ENCODE results near the gene CYP26B1.
"Not testable (repeated sequence)": the region's sequence is repeated elsewhere in the genome, so short reads cannot be mapped to it uniquely, and the experiment has no call there.

Gene CYP26B1

DNA sequence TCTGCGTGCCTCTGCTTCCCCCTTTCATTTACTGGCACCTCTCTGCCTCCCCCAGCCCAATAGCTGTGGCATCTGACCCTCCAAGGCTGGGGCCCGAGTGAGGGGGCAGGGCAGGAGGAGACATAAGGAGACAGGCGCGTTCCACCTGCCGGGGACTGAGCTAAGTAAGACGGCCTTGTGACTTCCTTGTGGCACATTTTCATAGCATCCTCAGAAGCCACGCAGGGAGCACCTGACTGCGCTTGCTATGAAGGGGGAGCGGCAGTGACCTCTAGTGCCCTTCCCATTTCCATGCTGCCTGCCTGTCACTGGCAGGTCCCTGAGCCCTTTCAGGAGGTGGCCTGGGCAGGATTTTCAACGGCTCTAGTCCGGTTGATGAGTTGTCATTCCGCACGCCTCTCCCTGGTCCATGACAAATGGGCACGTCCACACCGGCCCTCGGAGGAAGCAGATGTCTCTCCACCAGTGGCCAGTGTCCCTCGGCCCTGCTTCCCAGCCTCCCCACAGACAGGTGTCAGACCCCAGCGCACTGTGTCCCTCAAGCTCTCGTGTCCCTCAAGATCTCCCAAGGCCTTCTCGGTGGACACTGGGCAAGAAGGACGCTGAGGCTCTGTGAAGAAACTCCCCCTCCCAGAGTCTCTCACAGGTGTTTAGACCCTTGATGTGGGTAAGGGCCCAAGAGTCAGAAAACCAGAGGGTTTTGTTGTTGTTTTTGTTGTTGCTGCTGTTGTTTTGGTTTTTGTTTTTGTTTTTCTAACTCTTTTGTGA lies 42.7 kb downstream of the CYP26B1 start:
- DNase-seq: no peak

DNA sequence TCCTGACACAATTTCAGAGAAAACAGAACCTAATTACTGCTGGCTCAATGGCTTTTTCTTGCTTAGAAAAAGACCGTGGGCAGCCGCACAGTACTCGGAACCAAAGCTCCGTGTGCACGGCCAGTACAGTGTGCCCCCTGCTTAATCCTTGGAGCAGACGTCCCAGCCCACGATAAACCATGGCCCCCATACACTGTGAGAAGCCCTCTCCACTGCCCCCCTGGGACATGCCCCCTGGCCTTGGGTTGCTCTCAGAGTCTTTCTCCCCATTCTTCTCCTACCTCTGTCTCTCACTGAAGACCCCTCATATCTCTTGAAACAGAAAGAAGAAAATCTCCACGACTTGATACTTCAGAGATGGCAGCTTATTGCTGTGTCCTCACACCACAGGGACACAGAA lies 44.0 kb downstream of the CYP26B1 start:
- DNase-seq: no peak

DNA sequence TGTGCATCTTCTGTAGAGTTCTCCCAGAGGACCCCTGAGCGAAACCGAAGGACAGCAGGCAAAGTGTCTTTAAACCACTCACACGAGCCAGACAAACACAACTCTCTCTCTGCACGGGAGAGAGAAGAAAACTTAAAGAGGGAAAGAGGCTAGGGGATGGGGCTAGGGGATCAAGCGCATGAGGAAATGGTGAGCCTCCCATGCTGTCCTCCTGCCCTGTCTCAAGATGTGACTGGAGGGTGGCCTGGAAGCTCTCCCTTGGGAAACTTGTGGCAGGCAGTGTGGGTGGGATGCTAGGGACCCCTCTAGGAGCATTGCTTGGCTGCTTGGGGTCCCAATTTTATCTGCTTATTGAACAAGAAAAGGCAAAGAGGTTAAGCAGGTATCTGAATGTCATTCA lies 44.5 kb downstream of the CYP26B1 start:
- DNase-seq: no peak

DNA sequence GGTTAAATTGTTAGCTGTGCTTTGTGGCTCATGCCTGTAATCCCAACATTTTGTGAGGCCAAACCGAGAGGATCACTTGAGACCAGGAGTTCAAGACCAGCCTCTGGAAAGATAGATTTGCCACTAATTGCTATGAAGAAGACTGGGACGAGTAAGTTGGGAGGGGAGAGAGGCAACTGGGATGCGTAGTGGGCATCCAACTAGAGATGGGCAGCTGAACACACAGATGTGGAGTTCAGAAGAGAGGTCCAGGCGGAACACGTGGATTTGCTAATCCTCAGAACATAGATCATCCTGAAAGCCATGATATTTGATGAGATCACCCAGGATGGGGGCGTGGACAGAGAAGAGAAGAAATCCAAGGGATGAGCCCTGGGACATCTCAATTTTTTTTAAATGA lies 48.7 kb downstream of the CYP26B1 start:
- no peak for DNase-seq

DNA sequence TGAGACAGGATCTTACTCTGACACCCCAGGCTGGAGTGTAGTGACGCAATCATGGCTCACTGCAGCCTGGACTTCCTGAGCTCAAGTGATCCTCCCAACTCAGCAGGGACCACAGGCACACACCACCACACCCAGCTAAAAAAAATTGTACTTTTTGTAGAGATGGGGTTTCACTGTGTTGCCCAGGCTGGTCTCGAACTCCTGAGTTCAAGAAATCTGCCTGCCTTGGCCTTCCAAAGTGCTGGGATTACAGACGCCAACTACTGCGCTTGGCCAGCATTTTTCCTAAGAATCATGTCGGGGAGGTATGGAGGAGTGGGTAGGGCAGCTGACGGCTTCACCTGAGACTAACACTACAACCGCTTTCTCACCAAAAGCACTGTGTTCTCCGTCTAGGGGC lies 50.4 kb downstream of the CYP26B1 start:
- no peak for DNase-seq

DNA sequence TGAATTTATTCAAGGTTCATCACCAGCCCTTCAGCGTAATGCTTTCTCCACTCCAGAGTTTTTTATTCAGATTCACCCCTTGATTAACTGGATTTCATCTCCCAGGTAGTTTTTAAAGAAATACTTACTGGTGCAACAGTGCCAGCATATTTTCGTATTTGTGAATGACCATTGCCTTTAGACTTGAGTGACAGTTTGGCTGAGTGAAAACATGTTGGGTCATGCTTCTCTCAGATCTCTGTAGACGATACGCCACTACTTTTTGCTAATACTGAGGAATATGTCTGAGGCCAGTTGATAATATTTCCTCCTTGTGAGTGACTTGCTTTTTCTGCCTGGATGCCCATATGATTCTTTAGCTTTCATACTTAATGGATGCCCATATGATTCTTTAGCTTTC lies 51.5 kb downstream of the CYP26B1 start:
- DNase-seq: no peak

DNA sequence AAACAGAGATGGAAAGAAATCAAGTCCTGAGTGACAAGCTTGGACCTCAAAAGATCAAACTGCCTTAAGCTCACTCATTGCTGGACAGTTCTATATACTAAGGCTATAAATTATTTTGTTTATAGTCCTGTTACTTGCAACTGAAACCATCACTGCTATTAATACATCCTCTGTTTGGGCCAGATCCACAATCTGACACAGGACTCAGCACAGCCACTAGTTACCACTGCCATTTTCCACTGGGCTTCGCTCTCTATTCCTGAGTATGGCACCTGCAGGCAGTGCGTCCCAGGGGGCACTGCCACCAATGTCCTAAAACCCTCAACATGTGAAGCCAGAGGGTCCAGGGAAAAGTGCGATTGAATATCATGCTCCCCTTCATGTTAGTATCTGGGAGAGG lies 52.3 kb downstream of the CYP26B1 start:
- DNase-seq: no peak

DNA sequence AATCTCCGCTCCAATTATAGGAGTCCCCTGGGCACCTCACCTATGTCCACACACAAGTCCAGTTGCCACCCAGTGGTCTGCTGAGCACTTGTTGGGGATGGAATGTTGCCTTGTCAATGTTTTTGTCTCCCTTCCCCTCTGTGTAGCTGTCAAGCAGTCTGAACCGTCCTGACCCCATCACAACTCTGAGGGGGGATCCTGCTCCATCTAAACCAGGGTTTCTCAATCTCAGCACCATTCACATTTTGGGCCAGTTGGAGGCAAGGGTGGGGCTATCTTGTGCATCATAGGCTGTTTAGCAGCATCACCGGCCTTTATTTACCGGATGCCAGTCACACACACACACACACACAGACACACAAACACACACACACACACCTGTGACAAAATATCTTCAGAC lies 53.0 kb downstream of the CYP26B1 start:
- DNase-seq: no peak

DNA sequence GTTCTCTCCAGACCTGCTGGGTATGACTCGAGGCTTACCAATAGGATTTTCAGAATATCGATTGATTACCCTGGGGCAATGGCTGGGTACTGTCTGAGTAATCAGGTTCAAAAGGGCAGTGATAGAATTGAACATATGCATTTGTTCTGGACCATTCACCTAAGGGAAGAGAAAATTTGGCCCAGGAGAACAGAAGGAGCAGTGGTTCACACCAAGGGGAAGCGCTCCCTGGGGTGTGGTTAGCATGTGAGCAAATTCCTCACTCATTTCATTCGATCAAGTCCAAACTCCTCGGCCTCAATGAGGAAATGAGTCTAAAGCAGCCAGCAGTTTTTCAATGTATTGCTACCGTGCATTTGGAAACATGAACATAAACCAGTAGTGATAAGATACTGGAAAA lies 55.6 kb downstream of the CYP26B1 start:
- DNase-seq: no peak

DNA sequence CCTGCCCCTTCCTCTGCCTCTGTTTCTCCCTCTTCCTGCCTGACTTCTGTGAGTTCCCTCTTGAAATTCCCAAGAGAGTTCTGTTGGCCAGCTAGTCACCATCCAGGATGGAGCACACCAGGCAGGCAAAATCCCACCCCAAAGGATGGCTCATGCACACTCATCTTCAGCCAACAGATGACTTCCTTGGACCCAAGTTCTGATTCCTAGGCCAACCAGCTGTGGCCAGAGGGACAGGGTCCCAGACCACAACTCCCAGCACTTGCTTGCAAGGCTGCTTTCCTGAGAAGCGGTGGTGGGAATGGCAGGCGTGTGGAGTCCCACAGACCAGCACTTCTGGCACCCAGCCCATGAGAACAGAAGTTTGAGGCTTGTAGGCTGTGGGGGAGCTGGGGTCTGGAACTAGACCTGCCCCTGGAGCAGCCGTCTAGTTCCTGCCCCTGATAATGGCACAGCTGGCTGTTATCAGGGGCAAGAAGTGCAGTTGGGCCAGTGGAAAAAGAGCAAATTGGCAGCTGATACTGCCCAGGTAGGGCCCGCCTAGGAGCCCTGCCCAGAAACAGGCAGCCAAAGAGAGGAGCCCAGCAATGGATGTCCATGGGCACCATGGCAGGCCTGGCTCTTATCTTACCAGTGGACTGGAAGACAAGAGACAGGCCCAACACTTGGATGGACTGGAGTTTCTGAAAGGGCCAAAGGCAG lies 56.7 kb downstream of the CYP26B1 start:
- no peak for DNase-seq

DNA sequence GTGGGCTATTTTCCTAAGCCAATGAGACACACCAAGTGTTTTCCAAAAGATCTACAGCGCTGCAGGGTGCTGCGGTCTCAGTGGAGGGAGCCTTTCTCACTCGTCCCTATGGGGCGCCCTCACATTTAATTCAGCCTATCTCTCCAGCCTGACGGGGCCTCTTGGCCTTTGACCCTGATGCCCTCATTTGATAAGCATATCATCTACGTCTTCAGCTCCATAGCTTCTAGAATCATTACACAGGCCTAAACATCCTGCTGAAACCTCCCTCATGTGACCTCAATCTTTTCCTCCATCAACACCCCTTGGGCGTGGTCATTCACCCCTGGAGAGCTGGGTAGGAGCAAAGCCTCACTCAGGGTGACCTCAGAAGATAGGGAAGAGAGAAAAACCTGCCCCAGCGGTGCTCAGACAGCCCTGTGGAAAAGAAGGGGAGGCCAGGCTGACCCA lies 57.4 kb downstream of the CYP26B1 start:
- no peak for DNase-seq

DNA sequence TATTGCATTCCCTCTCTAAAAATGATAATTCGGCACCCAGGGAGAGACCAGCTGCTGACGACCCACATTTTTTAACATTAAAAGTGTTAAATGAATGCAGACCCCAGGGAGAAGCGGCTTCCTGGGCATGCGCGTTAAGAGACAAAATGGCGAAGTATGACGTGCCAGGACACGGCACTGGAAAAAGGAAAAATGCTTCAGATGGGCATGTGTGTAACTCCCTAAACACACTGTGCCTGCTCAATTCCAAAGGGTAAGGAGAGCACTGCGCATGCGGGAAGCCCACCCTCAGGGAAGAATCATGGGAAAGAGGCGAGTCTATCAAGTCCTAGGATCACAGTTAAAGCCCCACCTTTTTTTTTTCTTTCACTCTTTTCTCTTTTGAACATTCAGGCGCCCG lies 58.1 kb downstream of the CYP26B1 start:
- DNase-seq: no peak

DNA sequence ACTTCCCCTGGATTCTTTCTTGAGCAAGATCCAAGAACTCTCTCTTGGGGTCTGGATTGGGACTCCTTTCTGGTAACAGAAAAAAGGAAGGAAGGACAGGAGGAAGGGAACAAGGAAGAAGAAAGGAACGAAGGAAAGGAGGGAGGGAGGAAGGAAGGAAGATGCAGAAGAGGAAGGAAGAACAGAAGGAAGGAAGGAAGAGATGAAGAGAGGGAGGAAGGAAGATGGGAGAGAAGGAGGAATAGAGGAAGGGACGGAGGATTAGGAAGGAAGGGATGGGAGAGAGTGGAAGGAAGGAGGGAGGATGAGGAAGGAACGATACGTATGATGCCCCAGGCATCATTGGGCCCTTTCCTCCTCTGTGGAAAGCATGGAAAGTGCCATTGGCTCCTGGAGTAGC lies 58.6 kb downstream of the CYP26B1 start:
- DNase-seq: no peak

DNA sequence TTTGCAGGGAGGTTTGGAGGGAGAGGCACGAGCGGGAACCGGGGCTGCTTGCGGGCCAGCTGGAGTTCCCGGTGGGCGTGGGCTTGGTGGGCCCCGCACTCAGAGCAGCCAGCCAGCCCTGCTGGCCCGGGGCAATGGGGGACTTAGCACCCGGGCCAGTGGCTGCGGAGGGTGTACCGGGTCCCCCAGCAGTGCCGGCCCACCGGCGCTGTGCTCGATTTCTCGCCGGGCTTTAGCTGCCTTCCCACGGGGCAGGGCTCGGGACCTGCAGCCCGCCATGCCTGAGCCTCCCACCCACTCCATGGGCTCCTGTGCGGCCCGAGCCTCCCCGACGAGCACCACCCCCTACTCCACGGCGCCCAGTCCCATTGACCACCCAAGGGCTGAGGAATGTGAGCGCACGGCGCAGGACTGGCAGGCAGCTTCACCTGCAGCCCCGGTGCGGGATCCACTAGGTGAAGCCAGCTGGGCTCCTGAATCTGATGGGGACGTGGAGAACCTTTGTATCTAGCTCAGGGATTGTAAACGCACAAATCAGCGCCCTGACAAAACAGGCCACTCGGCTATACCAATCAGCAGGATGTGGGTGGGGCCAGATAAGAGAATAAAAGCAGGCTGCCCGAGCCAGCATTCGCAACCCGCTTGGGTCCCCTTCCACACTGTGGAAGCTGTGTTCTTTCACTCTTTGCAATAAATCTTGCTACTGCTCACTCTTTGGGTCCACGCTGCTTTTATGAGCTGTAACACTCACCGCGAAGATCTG lies 60.6 kb downstream of the CYP26B1 start:
- DNase-seq: not testable (repeated sequence)

DNA sequence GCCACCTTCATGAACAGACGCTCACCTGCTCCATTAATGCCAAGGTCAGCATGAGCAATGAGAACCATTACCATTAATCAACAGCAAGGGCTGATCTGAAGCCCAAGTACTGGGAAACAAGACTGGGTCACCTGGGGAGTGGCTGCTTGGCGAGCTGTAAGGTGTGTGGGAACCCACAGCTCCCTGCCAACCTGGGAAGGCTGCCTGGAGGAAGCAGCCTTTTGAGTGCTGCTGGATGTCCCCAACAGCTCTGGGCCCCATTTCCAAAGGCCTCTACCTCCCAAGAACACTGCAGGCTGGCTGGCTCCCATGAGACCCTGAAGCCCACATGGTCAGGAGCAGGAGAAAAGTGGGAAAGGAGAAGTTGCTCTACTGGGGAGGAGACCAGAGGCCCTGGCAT lies 62.1 kb downstream of the CYP26B1 start:
- DNase-seq: no peak

DNA sequence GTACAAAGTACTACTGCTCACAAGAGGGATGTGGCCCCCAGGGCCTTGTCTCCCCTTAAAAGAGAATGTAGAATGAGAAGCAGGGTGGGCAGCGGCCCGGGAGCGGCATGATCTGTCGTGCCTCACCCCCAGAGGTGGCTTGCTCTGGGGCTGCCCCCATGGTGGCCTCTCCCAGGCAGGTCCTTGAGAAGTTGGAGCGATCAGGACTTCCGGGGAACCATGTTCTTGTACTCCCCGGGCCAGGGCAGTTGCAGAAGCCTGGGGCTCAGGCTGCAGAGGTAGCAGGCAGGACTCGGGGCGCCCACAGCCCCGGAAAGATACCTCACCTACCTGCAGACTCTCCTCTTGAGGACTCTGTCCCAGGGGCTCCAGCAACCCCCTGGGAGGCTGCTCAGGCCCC lies 62.6 kb downstream of the CYP26B1 start:
- DNase-seq: no peak

DNA sequence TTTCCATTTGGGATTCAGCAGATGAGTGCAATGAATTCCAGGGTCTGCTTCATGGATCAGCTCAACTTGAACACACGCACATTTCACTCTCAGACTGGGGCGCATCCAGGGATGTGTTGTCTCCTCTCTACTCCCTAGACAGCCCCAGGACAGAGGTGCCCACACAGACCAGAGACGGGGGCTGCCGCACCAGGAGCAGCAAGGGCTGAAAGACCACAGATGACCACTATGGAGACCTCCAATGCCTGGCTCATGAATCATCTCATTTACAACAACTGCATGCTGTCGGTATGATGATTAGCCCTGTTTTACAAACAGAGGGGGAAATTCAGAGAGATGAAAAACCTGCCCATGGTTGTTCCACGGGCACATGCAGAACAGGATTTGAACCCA lies 63.1 kb downstream of the CYP26B1 start:
- no peak for DNase-seq

DNA sequence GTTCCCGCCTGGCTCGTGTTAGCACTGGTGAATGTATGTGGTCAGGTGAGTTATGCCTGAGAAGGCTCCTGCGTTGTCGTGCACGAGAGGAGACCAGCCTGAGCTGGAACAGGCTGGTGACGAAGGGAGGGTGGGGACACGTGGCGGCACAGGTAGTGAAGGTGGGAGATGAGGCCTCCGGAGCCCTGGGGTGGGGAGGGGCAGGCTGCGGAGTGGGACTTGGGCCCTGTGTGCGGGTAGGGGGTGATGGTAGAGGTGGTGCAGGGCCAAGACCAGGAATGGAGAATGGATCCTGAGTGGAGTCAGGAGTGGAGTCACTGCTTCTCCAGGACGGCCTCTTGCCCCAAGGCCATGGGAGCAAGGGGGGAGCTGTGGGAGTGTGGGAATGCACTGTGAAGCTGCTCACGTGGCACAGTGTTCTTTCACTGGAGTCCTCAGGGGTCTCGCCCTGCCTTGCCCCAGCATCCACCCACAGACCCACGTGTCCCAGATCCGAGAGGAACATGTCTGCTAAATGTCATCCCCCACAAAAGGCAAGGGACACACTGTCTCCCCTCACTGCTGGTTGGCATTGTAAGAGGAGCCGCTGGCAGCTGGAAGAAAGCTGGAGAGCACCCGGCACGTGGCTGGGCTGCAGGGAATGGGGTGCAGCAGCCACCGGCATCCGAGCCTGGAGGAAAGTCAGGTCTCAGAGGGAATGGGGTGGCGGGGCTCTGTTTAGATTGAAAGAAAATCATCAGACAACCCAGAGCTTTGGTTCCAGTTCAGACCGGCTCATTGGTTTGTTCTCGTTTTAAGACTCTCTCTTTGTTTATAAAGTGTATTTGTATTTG lies 63.7 kb downstream of the CYP26B1 start:
- DNase-seq: no peak

DNA sequence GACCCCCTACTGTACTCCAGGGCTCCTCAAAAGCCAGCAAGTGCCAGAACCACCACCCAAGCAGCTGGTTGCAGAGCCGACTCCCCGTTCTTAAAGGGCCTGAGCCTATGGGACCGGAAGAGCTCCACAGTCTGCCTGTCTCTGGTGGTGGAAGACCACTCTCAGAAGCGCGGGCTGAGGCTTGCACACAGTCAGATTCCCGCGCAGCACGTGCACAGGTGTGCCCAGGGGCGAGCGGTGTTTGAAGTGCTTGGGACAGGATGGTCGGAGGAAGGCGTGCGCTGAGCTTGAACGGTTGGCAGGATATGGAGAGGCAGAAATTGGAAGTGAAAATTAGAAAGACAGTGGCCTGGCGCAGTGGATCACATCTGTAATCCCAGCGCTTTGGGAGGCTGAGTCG lies 64.8 kb downstream of the CYP26B1 start:
- no peak for DNase-seq

DNA sequence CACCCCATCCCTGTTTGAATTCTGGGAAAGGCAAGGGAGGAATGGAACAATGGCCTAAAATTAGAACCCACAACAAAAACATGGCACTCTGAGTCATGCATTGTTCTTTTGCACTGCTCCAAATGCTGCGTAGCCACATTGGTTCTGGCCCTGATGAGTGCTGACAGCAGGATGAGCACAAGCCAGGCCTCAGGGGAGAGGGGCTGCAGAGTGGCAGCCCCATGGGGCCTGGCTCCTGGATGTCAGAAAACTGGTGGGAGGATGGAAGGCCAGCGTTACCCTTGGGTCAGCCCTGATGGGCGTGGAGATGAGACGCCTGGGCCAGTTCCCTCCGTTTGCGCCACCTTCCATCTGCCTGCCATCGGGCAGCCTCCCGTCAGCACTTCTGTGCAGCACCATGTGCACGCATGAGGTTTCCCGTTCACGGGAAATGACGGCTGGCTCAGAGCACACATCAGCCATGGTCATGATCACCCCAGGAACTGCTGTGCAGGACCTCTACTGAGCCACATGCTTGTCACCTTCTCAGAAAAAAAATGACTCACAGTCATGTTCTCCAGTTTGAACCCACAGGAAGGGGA lies 65.6 kb downstream of the CYP26B1 start:
- DNase-seq: no peak

DNA sequence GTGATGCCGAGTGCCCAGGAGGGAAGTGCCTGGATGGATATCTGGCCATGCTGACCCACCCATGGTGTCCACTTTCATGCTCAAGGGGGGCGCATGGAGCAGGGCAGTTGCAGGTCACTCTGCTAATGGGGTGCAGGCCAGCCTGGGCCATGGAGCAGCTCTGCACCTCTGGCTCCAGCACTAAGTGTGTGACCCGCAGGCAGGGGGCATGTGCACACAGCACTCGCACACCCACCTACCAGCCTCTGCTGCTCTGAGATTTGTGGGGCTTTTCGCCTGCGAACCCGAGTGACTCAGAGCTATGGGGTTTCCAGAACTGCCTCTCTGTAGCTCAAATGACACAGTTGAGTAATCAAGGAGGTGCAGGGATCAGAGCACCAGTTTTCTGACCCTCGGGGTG lies 66.2 kb downstream of the CYP26B1 start:
- no peak for DNase-seq

DNA sequence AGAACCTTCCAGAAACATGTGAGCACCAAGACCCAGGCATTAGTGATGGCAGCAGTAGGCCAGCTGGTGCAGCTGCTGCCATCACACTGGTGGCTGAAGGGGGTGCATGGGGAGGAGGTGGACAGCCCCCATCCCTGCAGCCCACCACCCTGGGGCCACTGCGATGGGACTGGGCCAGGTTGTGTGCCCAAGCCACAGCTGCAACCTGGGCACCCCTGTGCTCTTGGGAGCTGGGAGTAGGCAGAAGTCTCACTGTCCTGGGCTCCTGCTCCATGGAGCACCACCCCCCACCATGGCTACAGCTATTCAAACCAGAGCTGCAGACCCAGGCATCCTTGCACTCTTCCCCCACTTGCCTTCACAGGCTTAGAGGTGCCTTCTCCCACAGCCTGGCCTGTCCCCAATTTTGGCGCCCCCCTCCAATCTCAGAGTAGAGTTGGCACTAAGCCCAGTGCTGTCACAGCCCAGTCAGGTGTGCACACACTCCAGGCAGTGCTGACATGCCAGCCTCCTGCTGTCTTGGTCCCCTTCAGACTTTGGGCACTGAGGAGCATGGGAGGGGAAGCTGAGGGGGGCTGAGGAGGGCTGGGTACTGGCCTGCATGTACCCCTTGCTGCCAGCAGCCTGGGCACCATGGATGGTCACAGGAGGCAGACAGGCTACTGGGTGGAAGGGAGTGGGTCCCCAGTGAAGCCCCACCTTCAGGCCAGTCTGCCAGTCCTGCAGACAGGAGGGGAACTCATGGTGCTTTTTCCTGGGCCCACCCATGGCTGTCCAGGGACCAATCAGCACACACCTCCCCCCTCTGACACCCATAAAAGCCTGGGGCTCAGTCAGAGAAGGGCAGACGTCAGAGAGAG lies 67.1 kb downstream of the CYP26B1 start:
- DNase-seq: no peak
